ENCODE measurements around the gene OBSCN. TPM values are rescaled to one million over a fixed set of nuclear protein-coding genes. Genes with fewer than 3 reads are reported as not detected.

Gene OBSCN
- total and polyA plus RNA-seq, 10 of the 15 experiments (the other 5 are each of a cell fraction or from before 2014, with no cell fraction given) = 0.01 to 0.36 (median 0.08) TPM; not detected in 2

- Histone ChIP-seq H3K9ac (ENCODE audit: control insufficient read depth, insufficient read depth, low read length) (no peak overlapping the region), H3K9me3 (replicated peaks; ENCODE audit: control insufficient read depth, insufficient read depth, low read length) (no peaks in the 10 kb centered on the region), H3K27ac (ENCODE audit: control insufficient read depth, insufficient read depth) (no peak overlapping the region), H3K27me3 (replicated peaks in 1 of 2; ENCODE audit: control insufficient read depth in 2 of 2, insufficient read depth in 2 of 2, low read length in 1 of 2) (no peaks in the 10 kb centered on the region; a peak in 2 of 4 replicates), H3K79me2 (ENCODE audit: control insufficient read depth, insufficient read depth, low read length) (no peaks in the 10 kb centered on the region), H3K4me2 (ENCODE audit: control insufficient read depth, insufficient read depth) (no peak overlapping the region), H3K36me3 (ENCODE audit: control insufficient read depth in 2 of 2, insufficient read depth in 2 of 2, low read length in 1 of 2) (no peaks in the 10 kb centered on the region), H3K4me3 (no peak overlapping the region), H3K4me1 (ENCODE audit: control insufficient read depth, insufficient read depth, low read length) (no peaks in the 10 kb centered on the region), H2AFZ (ENCODE audit: control insufficient read depth, low read depth, low read length) (no peak overlapping the region), H4K20me1 (ENCODE audit: control insufficient read depth, insufficient read depth) (no peaks in the 10 kb centered on the region)
- ChIA-PET RAD21 (ENCODE audit: unreplicated experiment) (no interaction called here), POLR2A (no interaction called here), CTCF (no interaction called here), SMC1A (ENCODE audit: uncharacterized antibody, unreplicated experiment) (no interaction called here)
- intact Hi-C loops (cut with micrococcal nuclease; ENCODE audit: unreplicated experiment) = no loop called here
- WGBS (ENCODE audit: insufficient coverage, insufficient replicate concordance, low lambda C conversion rate, missing lambda C conversion rate) = 21% methylated on average over 15 of the region's 15 CpGs
- ATAC-seq = no peak
- no TSS peak for BruUV-seq (replicated peaks)
- in situ Hi-C loops (cut with MboI) = no loop called here
- FAIRE-seq = no peak
- TF ChIP-seq NBN (IDR thresholded peaks at IDR 0.05) (no peak), HDAC6 (IDR thresholded peaks at IDR 0.05; ENCODE audit: unreplicated experiment) (no peak), RELA (IDR thresholded peaks at IDR 0.05; ENCODE audit: borderline replicate concordance, partially characterized antibody) (no peak), TCF12 (IDR thresholded peaks at IDR 0.05; ENCODE audit: low read depth, low read length) (no peak), MEF2A (IDR thresholded peaks at IDR 0.05; ENCODE audit: insufficient read depth, low read depth, low read length) (no peak), NFYB (IDR thresholded peaks at IDR 0.05; ENCODE audit: insufficient read depth, low read depth, low read length) (no peak), SMAD5 (IDR thresholded peaks at IDR 0.05; ENCODE audit: low read depth) (no peak)
- no peak for DNase-seq (ENCODE audit: low read depth, low spot score)
Observed at GRCh38 chr1:228205526-228206436, 2.1 kb upstream of the OBSCN start.
